ENCODE results near the gene HPSE2.
"Not testable (repeated sequence)": the region's sequence is repeated elsewhere in the genome, so short reads cannot be mapped to it uniquely, and the experiment has no call there.

Gene HPSE2

GRCh38 chr10:98556061-98556460, 679.6 kb downstream of the HPSE2 start:
- no peak for TF ChIP-seq EZH2 (IDR thresholded peaks at IDR 0.05; ENCODE audit: borderline replicate concordance, low read depth, low read length, severe bottlenecking)
- TF ChIP-seq CTCF (IDR thresholded peaks at IDR 0.05; ENCODE audit: borderline replicate concordance, extremely low read depth, low read length, poor library complexity, severe bottlenecking): no peak
- H3K9ac ChIP-seq (ENCODE audit: low read depth, low read length): no peak overlapping the region

GRCh38 chr10:98555021-98555619, 680.5 kb downstream of the HPSE2 start:
- Histone ChIP-seq H4K20me1 (ENCODE audit: insufficient read depth, low read length) (no peaks in the 10 kb centered on the region), H3K27ac (ENCODE audit: low read length) (no peak overlapping the region), H3K4me2 (ENCODE audit: insufficient read depth, low read length) (no peak overlapping the region), H3K9me3 (ENCODE audit: insufficient read depth, low read length, severe bottlenecking) (no peaks in the 10 kb centered on the region), H2AFZ (ENCODE audit: low read depth, low read length) (no peak overlapping the region), H3K4me3 (ENCODE audit: low read depth in 1 of 2, low read length in 2 of 2) (no peak overlapping the region), H3K4me1 (ENCODE audit: insufficient read depth, low read length) (no peaks in the 10 kb centered on the region), H3K79me2 (ENCODE audit: insufficient read depth, low read length) (no peaks in the 10 kb centered on the region), H3K36me3 (ENCODE audit: insufficient read depth, low read length) (no peaks in the 10 kb centered on the region), H3K9ac (ENCODE audit: low read depth, low read length) (no peak overlapping the region), H3K27me3 (ENCODE audit: insufficient read depth, low read length, poor library complexity) (peaks cover 3% of the 10 kb centered on the region)
- no peak for DNase-seq
- no peak for ATAC-seq (ENCODE audit: insufficient read depth, low read depth)
- no peak for TF ChIP-seq CTCF (IDR thresholded peaks at IDR 0.05; ENCODE audit: borderline replicate concordance, extremely low read depth, low read length, poor library complexity, severe bottlenecking)
- TF ChIP-seq EZH2 (IDR thresholded peaks at IDR 0.05; ENCODE audit: borderline replicate concordance, low read depth, low read length, severe bottlenecking): no peak

More at GRCh38 chr10:98556061-98556460, 679.6 kb downstream of the HPSE2 start:
- no peaks in the 10 kb centered on the region for H3K79me2 ChIP-seq (ENCODE audit: insufficient read depth, low read length)
- H3K9me3 ChIP-seq (ENCODE audit: insufficient read depth, low read length, severe bottlenecking): no peaks in the 10 kb centered on the region
- no peak overlapping the region for H3K27ac ChIP-seq (ENCODE audit: low read length)
- H3K36me3 ChIP-seq (ENCODE audit: insufficient read depth, low read length): no peaks in the 10 kb centered on the region
- no peak for ATAC-seq (ENCODE audit: insufficient read depth, low read depth)
- peaks cover 3% of the 10 kb centered on the region for H3K27me3 ChIP-seq (ENCODE audit: insufficient read depth, low read length, poor library complexity)
- DNase-seq: no peak
- no peak overlapping the region for H2AFZ ChIP-seq (ENCODE audit: low read depth, low read length)
- H4K20me1 ChIP-seq (ENCODE audit: insufficient read depth, low read length): no peaks in the 10 kb centered on the region
- H3K4me3 ChIP-seq (ENCODE audit: low read depth in 1 of 2, low read length in 2 of 2): no peak overlapping the region
- no peak overlapping the region for H3K4me2 ChIP-seq (ENCODE audit: insufficient read depth, low read length)
- H3K4me1 ChIP-seq (ENCODE audit: insufficient read depth, low read length): no peaks in the 10 kb centered on the region

GRCh38 chr10:98541561-98541960, 694.1 kb downstream of the HPSE2 start:
- H3K4me3 ChIP-seq (ENCODE audit: low read depth in 1 of 2, low read length in 2 of 2); DNase-seq; H4K20me1 ChIP-seq (ENCODE audit: insufficient read depth, low read length); H3K4me1 ChIP-seq (ENCODE audit: insufficient read depth, low read length); H3K36me3 ChIP-seq (ENCODE audit: insufficient read depth, low read length); H3K27me3 ChIP-seq (ENCODE audit: insufficient read depth, low read length, poor library complexity); H3K27ac ChIP-seq (ENCODE audit: low read length); H3K9ac ChIP-seq (ENCODE audit: low read depth, low read length); ATAC-seq (ENCODE audit: insufficient read depth, low read depth); H2AFZ ChIP-seq (ENCODE audit: low read depth, low read length); H3K4me2 ChIP-seq (ENCODE audit: insufficient read depth, low read length); H3K79me2 ChIP-seq (ENCODE audit: insufficient read depth, low read length); H3K9me3 ChIP-seq (ENCODE audit: insufficient read depth, low read length, severe bottlenecking): not testable (repeated sequence)

GRCh38 chr10:98539578-98539977, 696.1 kb downstream of the HPSE2 start:
- DNase-seq (no peak), ATAC-seq (ENCODE audit: insufficient read depth, low read depth) (no peak)
- H3K9ac ChIP-seq (ENCODE audit: low read depth, low read length): no peak overlapping the region
- TF ChIP-seq CTCF (IDR thresholded peaks at IDR 0.05; ENCODE audit: borderline replicate concordance, extremely low read depth, low read length, poor library complexity, severe bottlenecking) (no peak), EZH2 (IDR thresholded peaks at IDR 0.05; ENCODE audit: borderline replicate concordance, low read depth, low read length, severe bottlenecking) (no peak)
- H3K36me3 ChIP-seq (ENCODE audit: insufficient read depth, low read length): no peaks in the 10 kb centered on the region
- H3K9me3 ChIP-seq (ENCODE audit: insufficient read depth, low read length, severe bottlenecking): no peaks in the 10 kb centered on the region
- no peak overlapping the region for H3K4me2 ChIP-seq (ENCODE audit: insufficient read depth, low read length)
- no peak overlapping the region for H2AFZ ChIP-seq (ENCODE audit: low read depth, low read length)
- no peak overlapping the region for H3K4me3 ChIP-seq (ENCODE audit: low read depth in 1 of 2, low read length in 2 of 2)
- no peak overlapping the region for H3K27ac ChIP-seq (ENCODE audit: low read length)
- no peaks in the 10 kb centered on the region for H3K79me2 ChIP-seq (ENCODE audit: insufficient read depth, low read length)
- no peaks in the 10 kb centered on the region for H3K4me1 ChIP-seq (ENCODE audit: insufficient read depth, low read length)
- no peaks in the 10 kb centered on the region for H4K20me1 ChIP-seq (ENCODE audit: insufficient read depth, low read length)
- H3K27me3 ChIP-seq (ENCODE audit: insufficient read depth, low read length, poor library complexity): no peaks in the 10 kb centered on the region

Data from DND-41 (cell line).